K562 (cell line): ENCODE measurements around the gene SPON1. TPM values are rescaled to one million over a fixed set of nuclear protein-coding genes. Genes with fewer than 3 reads are reported as not detected.

Experiments used
- ATAC-seq: fragments of 200-7000 bp; cut with Tn5 transposase; 3 replicates; pipeline ENCODE4 v1.9.1; 2020; ENCODE audit warnings: moderate library complexity
- BruUV-seq: library from RNA; stranded (reverse); fragments of 400-500 nt; replicated peaks from 2 replicates; lab custom pipeline; 2021; lab: Mats Ljungman, UMichigan
- CTCF ChIA-PET: fragments of 300-600 bp; formaldehyde crosslinking; extraction: SDS; loops from one replicate; lab custom pipeline; 2021; ENCODE audit warnings: low intra/inter-chr PET ratio; lab: Yijun Ruan, JAX
- POLR2A ChIA-PET: fragments of 300-600, 350-650 bp; sonication (Branson Sonifier 250); formaldehyde crosslinking; extraction: SDS; loops from one replicate; lab custom pipeline; 2021; ENCODE audit warnings: antibody characterized with exemption, inconsistent platforms; lab: Yijun Ruan, JAX
- DNase-seq, 4 experiments: peaks; one replicate each; pipeline versions ENCODE4 v3.0.0 to v3.0.0-alpha.2; 2011 to 2018; ENCODE audit warnings: low spot score in 3 of 4, mixed read lengths in 3 of 4; ENCODE audit errors: extremely low read depth in 1 of 4
- FAIRE-seq: peaks from 2 replicates; lab custom pipeline; 2011; peaks lifted over from hg19 to GRCh38; lab: Jason Lieb, UNC
- H2AFZ ChIP-seq: 2 replicates; pipeline ENCODE4 v1.6.0; 2011; ENCODE audit warnings: low read depth, low read length, control low read depth, inconsistent platforms
- H3K27ac ChIP-seq: fragments of 200-600 bp; 3 replicates; pipeline ENCODE4 v1.8.0; 2011; ENCODE audit warnings: low read depth, mild to moderate bottlenecking, control low read depth, inconsistent platforms, low read length, moderate library complexity, mixed read lengths; ENCODE audit errors: extremely low read depth
- H3K27me3 ChIP-seq, 2 experiments: fragments of 300-600 bp in 1 of 2; 2 replicates in 1 of 2; 3 replicates in 1 of 2; pipeline versions ENCODE4 v1.6.0 to v1.8.0; 2011; ENCODE audit warnings: inconsistent platforms in 2 of 2, low read length in 2 of 2, mild to moderate bottlenecking in 1 of 2, mixed read lengths in 1 of 2, moderate library complexity in 1 of 2; ENCODE audit not compliant: control insufficient read depth in 2 of 2, insufficient read depth in 2 of 2
- H3K36me3 ChIP-seq: fragments of 300-600 bp; 3 replicates; pipeline ENCODE4 v1.8.0; 2011; ENCODE audit warnings: mild to moderate bottlenecking, low read length, inconsistent platforms; ENCODE audit not compliant: control insufficient read depth, insufficient read depth
- H3K4me1 ChIP-seq, 2 experiments: fragments of 200-600 bp in 1 of 2; replicated peaks in 1 of 2; 2 replicates in 1 of 2; 3 replicates in 1 of 2; pipeline versions ENCODE4 v1.5.1 to v1.8.0; 2011; ENCODE audit warnings: inconsistent platforms in 2 of 2, low read length in 2 of 2, mild to moderate bottlenecking in 1 of 2, mixed read lengths in 1 of 2, moderate library complexity in 1 of 2; ENCODE audit not compliant: control insufficient read depth in 2 of 2, insufficient read depth in 2 of 2
- H3K4me2 ChIP-seq: 2 replicates; pipeline ENCODE4 v1.6.1; 2011; ENCODE audit warnings: low read length, control low read depth, inconsistent platforms, mixed read lengths; ENCODE audit not compliant: insufficient read depth
- H3K4me3 ChIP-seq: fragments of 200-600 bp; sonication (generic), shearing (Covaris generic); 2 replicates; pipeline ENCODE4 v1.5.1; 2016; ENCODE audit warnings: control low read depth, inconsistent platforms
- H3K79me2 ChIP-seq: fragments of 200-600 bp; 3 replicates; pipeline ENCODE4 v1.8.0; 2011; ENCODE audit warnings: low read length, inconsistent platforms; ENCODE audit not compliant: control insufficient read depth, insufficient read depth
- H3K9ac ChIP-seq, 2 experiments: 2 replicates each; pipeline versions ENCODE4 v1.6.0 to v1.6.1; 2011; ENCODE audit warnings: low read depth in 2 of 2, low read length in 2 of 2, control low read depth in 1 of 2, inconsistent platforms in 1 of 2, mild to moderate bottlenecking in 1 of 2, mixed read lengths in 1 of 2; ENCODE audit not compliant: insufficient read depth in 1 of 2
- H3K9me1 ChIP-seq: one replicate; pipeline ENCODE4 v1.6.0; 2011; ENCODE audit warnings: inconsistent platforms, mild to moderate bottlenecking, low read length, moderate library complexity; ENCODE audit not compliant: control insufficient read depth, insufficient read depth
- H3K9me3 ChIP-seq: replicated peaks from 2 replicates; pipeline ENCODE4 v1.5.1; 2011; ENCODE audit warnings: low read depth, low read length, inconsistent platforms; ENCODE audit not compliant: control insufficient read depth, insufficient read depth
- H4K20me1 ChIP-seq: replicated peaks from 2 replicates; pipeline ENCODE4 v1.6.1; 2011; ENCODE audit warnings: low read length, inconsistent platforms, mixed read lengths; ENCODE audit not compliant: control insufficient read depth, insufficient read depth
- CTCF ChIP-seq, 3 experiments: IDR thresholded peaks in 2 of 3; conservative IDR thresholded peaks in 1 of 3; 2 replicates each; pipeline ENCODE4 v1.5.1; 2011 to 2012; ENCODE audit warnings: low read length in 3 of 3, mild to moderate bottlenecking in 3 of 3, control low read depth in 2 of 3, improper control_type of control experiment in 1 of 3, inconsistent platforms in 1 of 3, low read depth in 1 of 3, mixed read lengths in 1 of 3, moderate library complexity in 1 of 3; ENCODE audit not compliant: insufficient read depth in 2 of 3
- ELF1 ChIP-seq: fragments of 200-800 bp; sonication (Bioruptor generic); IDR thresholded peaks from 2 replicates; pipeline ENCODE4 v1.6.1; 2016; ENCODE audit warnings: missing genetic modification characterization, missing compliant biosample characterization
- ELK1 ChIP-seq: sonication (generic); formaldehyde crosslinking; IDR thresholded peaks from 2 replicates; pipeline ENCODE4 v1.8.1; 2022; ENCODE audit warnings: missing genetic modification reagents
- GTF2A2 ChIP-seq: IDR thresholded peaks from 2 replicates; pipeline ENCODE4 v1.6.1; 2016; ENCODE audit warnings: mild to moderate bottlenecking, missing genetic modification characterization, missing compliant biosample characterization
- NCOA4 ChIP-seq: fragments of 450-650 bp; IDR thresholded peaks from 2 replicates; pipeline ENCODE4 v1.6.1; 2018; ENCODE audit warnings: mild to moderate bottlenecking; ENCODE audit not compliant: partially characterized antibody
- PHB2 ChIP-seq: fragments of 450-650 bp; IDR thresholded peaks from 2 replicates; pipeline ENCODE4 v1.6.1; 2017; ENCODE audit warnings: low read depth
- POLR2AphosphoS5 ChIP-seq: IDR thresholded peaks from 2 replicates; pipeline ENCODE4 v1.6.1; 2011; ENCODE audit warnings: mild to moderate bottlenecking, low read depth, low read length, moderate library complexity; ENCODE audit not compliant: control insufficient read depth, insufficient read depth
- RFX5 ChIP-seq: IDR thresholded peaks from 2 replicates; pipeline ENCODE4 v1.6.1; 2011; ENCODE audit warnings: low read depth, mild to moderate bottlenecking, improper control_type of control experiment, low read length
- TFAM ChIP-seq: fragments of 250-450 bp; sonication (Bioruptor Pico); conservative IDR thresholded peaks from 2 replicates; pipeline ENCODE4 v1.5.0; 2021; ENCODE audit warnings: mild to moderate bottlenecking, moderate library complexity
- ZNF23 ChIP-seq: fragments of 250-450 bp; sonication (Bioruptor Pico); IDR thresholded peaks from 2 replicates; pipeline ENCODE4 v1.4.0; 2020; ENCODE audit warnings: mild to moderate bottlenecking
- ZNF384 ChIP-seq: IDR thresholded peaks from 2 replicates; pipeline ENCODE4 v1.6.1; 2012; ENCODE audit warnings: low read depth, low read length, improper control_type of control experiment
- WGBS: fragments of 100-300 bp; shearing (Covaris generic); methylation state at CpG from one replicate; pipeline ENCODE4 v1.1.6; 2016; ENCODE audit warnings: low coverage, mixed read lengths; ENCODE audit not compliant: insufficient coverage; ENCODE audit errors: missing lambda C conversion rate; 5-methylcytosine and 5-hydroxymethylcytosine counted together
- in situ Hi-C: fragments of 300-500 bp; cut with MboI; formaldehyde crosslinking; loops from 4 replicates; pipeline ENCODE4 v1.15.0; 2018; ENCODE audit warnings: inconsistent platforms, mixed read lengths
- intact Hi-C: fragments of 100-400 bp; cut with micrococcal nuclease; formaldehyde crosslinking; loops from 2 replicates; pipeline ENCODE4 v1.14.2; 2022
- polyA plus RNA-seq, 8 experiments: library from polyadenylated mRNA; depleted of rRNA in 4 of 8; stranded (reverse) in 5 of 8; unstranded in 3 of 8; fragments of >200 nt; fragmentation: Nextera tagmentation in 2 of 8; fragmentation: Illumina TruSeq in 1 of 8; extraction: Ambion mirVana in 2 of 8; extraction: Trizol in 1 of 8; gene quantifications; 2 replicates each; pipeline versions ENCODE4 v1.2.1 to v1.2.3, GENCODE V29; 2011 to 2014; ENCODE audit warnings: inconsistent platforms in 1 of 8, missing spikeins in 1 of 8
- total RNA-seq, 7 experiments: library from RNA; depleted of rRNA in 6 of 7; stranded (reverse); fragments of >200 nt in 6 of 7; fragmentation: Illumina TruSeq in 2 of 7; extraction: Trizol in 2 of 7; gene quantifications; 2 replicates each; pipeline versions ENCODE4 v1.2.1 to v1.2.3, GENCODE V29; 2011 to 2021; ENCODE audit warnings: low replicate concordance in 1 of 7

The SPON1 gene
- total and polyA plus RNA-seq, 9 of the 15 experiments (the other 6 are each of a cell fraction or from before 2014, with no cell fraction given) = 0.04 to 0.06 TPM; not detected in 7

GRCh38 chr11:14112721-14113120, 150.2 kb downstream of the SPON1 start:
- CTCF ChIA-PET = no interaction called here
- Histone ChIP-seq H2AFZ (no peak overlapping the region), H3K4me1 (no peaks in the 10 kb centered on the region), H3K9me3 (no peaks in the 10 kb centered on the region), H4K20me1 (no peaks in the 10 kb centered on the region), H3K9me1 (no peaks in the 10 kb centered on the region), H3K27me3 (no peaks in the 10 kb centered on the region), H3K4me2 (no peak overlapping the region), H3K27ac (no peak overlapping the region), H3K36me3 (no peaks in the 10 kb centered on the region), H3K79me2 (no peaks in the 10 kb centered on the region), H3K4me3 (no peak overlapping the region), H3K9ac (no peak overlapping the region)
- intact Hi-C loops = no loop called here
- ATAC-seq (no peak), FAIRE-seq (no peak), DNase-seq (no peak)
- 0% methylated on average over 2 of the region's 2 CpGs for WGBS
- in situ Hi-C loops = no loop called here
- POLR2A ChIA-PET = no interaction called here
- no TSS peak for BruUV-seq
- TF ChIP-seq TFAM (CRISPR knock-in tag) (no peak), PHB2 (no peak), ZNF384 (no peak), GTF2A2 (no peak), POLR2AphosphoS5 (no peak), NCOA4 (no peak), ZNF23 (CRISPR knock-in tag) (no peak), CTCF (IDR thresholded peaks at IDR 0.05 in 2 of 3, conservative IDR thresholded peaks at IDR 0.05 in 1 of 3; ENCODE audit: insufficient read depth in 2 of 3, low read depth in 1 of 3, low read length in 3 of 3) (no peak), RFX5 (no peak), ELF1 (tag) (no peak), ELK1 (no peak)
